GM12891 (cell line): Measurements from ENCODE around the gene ITGA4.

Experiments used
- POLR2A ChIP-seq: IDR thresholded peaks from 2 replicates; pipeline ENCODE4 v1.6.1; 2011; ENCODE audit warnings: low read depth, low read length, control low read depth
- POLR2AphosphoS5 ChIP-seq: IDR thresholded peaks from 2 replicates; pipeline ENCODE4 v1.6.1; 2011; ENCODE audit warnings: low read depth, low read length, control low read depth
- POU2F2 ChIP-seq: IDR thresholded peaks from 2 replicates; pipeline ENCODE4 v1.6.1; 2011; ENCODE audit warnings: low read depth, mild to moderate bottlenecking, control low read depth, low read length, moderate library complexity
- SPI1 ChIP-seq: IDR thresholded peaks from 2 replicates; pipeline ENCODE4 v1.6.1; 2011; ENCODE audit warnings: low read depth, low read length, control low read depth
- TAF1 ChIP-seq: IDR thresholded peaks from 2 replicates; pipeline ENCODE4 v1.6.1; 2011; ENCODE audit warnings: low read depth, low read length, control low read depth

DNA sequence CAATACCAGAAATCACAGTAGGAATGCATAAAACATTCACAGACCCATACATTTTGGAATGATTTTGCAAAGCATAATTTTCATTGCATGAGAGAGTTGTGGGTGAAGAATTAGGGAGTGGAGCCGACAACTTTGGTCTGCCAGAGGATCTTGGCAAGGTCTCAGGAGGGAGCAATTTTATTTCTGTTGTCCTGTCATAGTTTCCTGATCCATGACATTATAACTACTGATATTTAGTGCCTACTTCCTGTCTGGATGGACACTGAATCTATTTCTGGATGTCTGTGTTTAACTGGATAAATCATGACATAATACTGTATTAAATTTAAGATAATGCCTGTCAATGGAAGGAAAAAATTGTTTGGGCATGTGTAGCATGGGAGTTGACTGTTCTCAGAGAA, 2.4 kb downstream of the ITGA4 start:
- TF ChIP-seq POU2F2: no peak
- no peak for TF ChIP-seq POLR2A
- TF ChIP-seq POLR2AphosphoS5: no peak
- no peak for TF ChIP-seq SPI1
- TF ChIP-seq TAF1: no peak
